Measurements from ENCODE around the gene COL7A1. TPM values are rescaled to one million over a fixed set of nuclear protein-coding genes. Genes with fewer than 3 reads are reported as not detected.

Gene COL7A1
- total RNA-seq, 2 donors from 2014 or later: 6.1 to 6.3 TPM

DNA sequence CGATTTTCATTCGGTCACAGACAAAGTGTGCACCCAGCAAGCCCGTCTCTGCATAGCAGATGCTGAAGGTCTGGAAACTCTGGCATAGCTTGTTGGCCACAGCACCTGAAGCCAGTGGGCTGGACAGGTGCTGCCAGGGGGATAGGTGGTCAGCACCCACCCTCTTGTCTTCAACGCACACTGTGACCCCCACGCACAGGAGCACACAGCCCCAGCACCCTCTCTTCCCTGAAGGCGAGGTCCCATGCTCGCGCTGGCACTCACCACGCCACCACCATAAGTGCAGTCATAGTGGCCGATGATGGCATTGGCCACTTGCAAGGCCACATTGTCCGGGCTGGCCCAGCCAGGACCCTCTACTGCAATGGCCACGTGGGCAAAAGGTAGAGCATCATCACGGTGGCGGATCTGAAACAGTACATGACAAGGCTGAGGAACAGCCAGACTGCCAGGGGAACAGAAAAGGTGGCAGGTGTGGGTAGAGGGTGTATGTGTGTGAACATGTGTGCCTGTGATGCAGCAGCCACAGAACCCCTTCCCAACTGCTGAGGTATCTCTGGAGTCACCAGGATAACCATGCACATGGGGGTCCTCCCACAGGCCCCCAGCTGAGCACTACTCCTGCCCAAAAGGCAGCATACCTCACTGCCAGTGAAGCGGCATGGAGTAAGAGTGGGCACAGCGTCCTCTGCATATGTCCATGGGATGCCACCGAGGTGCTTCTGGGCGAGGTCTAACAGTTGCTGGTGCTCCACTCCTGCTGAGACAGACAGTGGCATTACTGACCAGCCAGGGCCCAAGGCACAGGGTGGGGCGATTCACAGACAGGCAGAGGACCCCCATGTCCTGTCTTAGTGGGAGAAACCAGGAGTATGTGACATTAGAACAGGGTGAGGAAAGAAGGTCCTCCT lies 5.8 kb upstream of the COL7A1 start:
- no peak for ATAC-seq (replicated peaks)
- peaks cover 74% of the 10 kb centered on the region for H3K36me3 Mint-ChIP-seq (ENCODE audit: low read depth)
- no peak overlapping the region for H3K27ac Mint-ChIP-seq
- peaks cover 3% of the 10 kb centered on the region for H3K4me1 Mint-ChIP-seq
- peaks cover 4% of the 10 kb centered on the region for H3K27me3 Mint-ChIP-seq
- no peaks in the 10 kb centered on the region for H3K9me3 Mint-ChIP-seq
- no peak overlapping the region for H3K4me3 Mint-ChIP-seq

DNA sequence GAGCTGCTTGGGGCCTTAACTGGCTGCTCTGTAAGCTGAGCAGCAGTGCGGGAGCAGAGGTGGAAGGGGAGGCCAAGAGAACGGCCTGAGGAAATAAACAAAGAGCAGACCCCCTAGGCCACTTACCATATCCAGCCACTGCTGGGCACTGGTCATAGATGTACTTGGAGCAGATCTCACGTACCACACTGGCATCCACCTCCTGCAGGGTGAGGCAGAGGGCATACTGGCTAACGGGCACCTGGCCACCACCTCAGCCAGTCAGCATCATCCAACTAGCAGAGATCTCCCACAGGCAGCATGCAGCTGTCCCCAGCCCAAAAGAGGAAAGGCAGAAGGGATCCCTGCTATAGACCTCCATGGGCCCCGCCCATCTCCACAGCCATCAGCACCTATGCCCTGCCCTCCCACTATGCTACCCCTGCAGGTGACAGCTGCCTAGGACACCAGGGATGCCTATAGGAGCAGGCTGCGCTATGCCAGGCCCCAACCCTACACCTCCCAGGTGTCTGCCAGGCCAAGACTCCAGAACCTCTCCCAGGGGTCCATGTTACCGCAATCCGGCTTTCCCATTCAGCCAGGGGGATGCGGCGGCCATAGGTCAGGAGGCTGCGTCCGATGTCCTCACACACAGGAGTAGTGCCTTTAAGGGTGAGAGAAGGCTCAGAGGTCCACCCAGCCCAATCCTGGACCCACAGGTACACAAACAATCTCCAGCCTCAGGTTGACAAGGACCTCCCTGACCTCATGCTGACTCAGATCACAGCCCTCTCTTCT lies 4.6 kb upstream of the COL7A1 start:
- Mint-ChIP-seq H3K36me3 (ENCODE audit: low read depth) (peaks cover 62% of the 10 kb centered on the region), H3K27ac (no peak overlapping the region), H3K4me1 (peaks cover 4% of the 10 kb centered on the region), H3K9me3 (no peaks in the 10 kb centered on the region), H3K4me3 (no peak overlapping the region), H3K27me3 (peaks cover 6% of the 10 kb centered on the region)
- ATAC-seq (replicated peaks): no peak

DNA sequence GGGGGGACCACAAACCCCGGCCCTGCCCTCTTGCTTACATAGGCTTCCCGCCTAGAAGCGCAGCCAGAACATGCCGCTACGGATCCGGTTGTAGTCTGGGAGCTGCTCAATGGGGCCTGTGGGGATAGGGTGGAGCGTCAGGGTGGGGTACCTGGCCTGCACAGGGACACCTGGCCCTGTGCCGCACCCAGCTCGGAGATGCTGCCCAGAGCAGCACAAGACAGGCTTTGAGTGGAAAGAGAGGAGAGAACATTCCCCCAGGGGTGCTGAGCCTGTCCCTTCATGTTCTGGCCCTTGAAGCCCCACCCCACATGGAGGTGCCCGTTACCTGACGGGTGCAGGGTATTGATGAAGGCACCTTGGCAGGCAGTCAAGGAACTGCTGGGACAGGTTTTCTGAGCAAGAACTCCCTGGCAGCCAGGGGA lies 4.0 kb upstream of the COL7A1 start:
- Mint-ChIP-seq H3K36me3 (ENCODE audit: low read depth) (peaks cover 56% of the 10 kb centered on the region), H3K27me3 (peaks cover 10% of the 10 kb centered on the region), H3K9me3 (no peaks in the 10 kb centered on the region), H3K4me1 (peaks cover 4% of the 10 kb centered on the region), H3K27ac (no peak overlapping the region), H3K4me3 (no peak overlapping the region)
- ATAC-seq (replicated peaks): no peak

DNA sequence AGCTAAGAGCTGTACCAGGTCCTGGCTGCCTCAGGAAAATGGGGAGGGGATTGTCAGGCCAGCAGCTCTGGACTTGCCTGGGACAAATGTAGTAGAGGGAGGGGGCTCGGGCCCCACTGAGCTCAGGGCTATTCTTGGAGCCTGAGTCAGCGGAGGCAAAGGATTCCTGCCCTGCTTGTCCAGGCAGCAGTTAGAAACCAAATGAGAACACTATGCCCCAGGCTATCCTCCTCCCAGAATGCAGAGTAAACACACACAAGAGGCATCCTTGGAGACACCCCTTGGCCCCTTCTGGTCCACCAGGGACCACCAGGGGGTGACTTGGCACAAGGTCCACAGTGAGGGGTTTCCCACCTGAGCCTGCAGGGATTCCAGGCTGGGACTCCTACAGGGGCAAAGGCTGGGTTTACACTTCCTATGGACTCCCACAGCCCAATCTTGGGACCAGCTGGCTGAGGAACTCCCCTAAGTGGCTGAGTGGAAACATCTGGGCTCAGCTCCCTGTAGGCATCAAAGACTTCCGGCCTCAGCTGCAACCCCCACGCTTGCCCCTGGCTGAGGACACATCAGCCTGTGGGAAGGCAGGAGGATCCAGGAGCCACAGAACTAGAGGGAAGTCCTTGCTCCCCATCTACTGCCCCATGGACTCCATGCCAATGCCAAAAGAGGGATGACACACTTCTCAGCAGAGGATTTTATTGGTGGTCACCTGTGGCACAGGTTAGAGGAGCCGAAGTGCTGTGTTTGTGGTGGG lies 3.4 kb upstream of the COL7A1 start:
- Mint-ChIP-seq H3K9me3 (no peaks in the 10 kb centered on the region), H3K4me3 (no peak overlapping the region), H3K4me1 (peaks cover 4% of the 10 kb centered on the region), H3K27ac (no peak overlapping the region), H3K27me3 (peaks cover 10% of the 10 kb centered on the region), H3K36me3 (ENCODE audit: low read depth) (peaks cover 50% of the 10 kb centered on the region)
- ATAC-seq (replicated peaks): no peak

DNA sequence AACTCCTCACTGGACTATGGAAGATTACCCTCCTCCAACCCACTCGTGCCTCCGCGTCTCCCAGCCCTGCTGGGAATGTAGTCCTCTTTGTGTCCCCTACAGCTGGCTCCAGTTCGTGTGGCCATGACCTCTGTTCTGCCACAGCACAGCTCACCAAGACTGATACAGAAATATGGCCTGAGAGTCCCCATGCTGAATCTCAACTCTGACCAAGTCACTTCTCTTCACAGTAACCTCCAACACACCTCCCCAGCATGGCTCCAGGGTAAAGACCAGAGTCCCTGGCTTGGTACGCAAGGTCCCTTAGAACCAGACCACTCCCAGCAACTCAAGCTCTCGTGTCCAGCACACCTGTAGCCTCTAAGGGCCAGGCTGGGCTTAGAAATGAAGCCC lies 2.3 kb upstream of the COL7A1 start:
- Mint-ChIP-seq H3K36me3 (ENCODE audit: low read depth) (peaks cover 39% of the 10 kb centered on the region), H3K27ac (no peak overlapping the region), H3K27me3 (peaks cover 15% of the 10 kb centered on the region), H3K9me3 (no peaks in the 10 kb centered on the region), H3K4me3 (no peak overlapping the region), H3K4me1 (peaks cover 4% of the 10 kb centered on the region)
- no peak for ATAC-seq (replicated peaks)

DNA sequence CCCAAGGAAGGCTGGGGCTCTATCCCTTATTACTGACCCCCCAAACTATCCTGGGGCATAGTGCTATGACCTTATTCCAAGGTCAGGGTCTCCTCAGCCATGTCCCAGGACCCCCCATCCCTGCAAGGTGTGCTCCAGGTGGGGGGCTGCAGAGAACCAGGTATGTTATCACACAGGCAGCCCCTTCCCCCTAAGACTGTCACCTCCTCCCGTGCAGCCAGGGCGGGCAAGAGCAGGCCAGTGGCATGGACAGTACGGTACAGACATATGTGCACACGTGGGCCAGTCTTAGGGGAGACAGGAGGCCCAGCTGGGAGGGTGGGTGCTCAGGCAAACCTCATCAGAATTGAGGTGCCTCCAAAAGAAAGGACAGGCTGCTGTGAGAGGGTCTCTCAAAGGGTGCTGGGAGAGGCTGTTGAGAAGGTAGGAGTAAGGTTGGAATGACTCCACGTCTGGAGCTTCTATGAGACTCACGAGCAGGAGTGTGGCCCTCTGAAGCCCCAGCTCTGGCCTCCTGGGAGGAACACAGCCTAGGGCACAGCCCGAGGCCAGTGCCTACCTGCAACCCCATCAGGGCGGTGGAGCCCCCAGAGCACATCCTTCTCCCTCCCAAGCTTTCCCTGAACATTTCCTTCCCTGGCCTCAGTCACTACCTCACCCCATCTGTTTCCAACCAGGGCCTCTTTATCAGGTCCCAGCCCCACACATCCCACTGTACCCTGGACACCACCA lies 1.7 kb upstream of the COL7A1 start:
- H3K36me3 Mint-ChIP-seq (ENCODE audit: low read depth): peaks cover 33% of the 10 kb centered on the region
- H3K4me1 Mint-ChIP-seq: peaks cover 4% of the 10 kb centered on the region
- H3K27me3 Mint-ChIP-seq: peaks cover 15% of the 10 kb centered on the region
- H3K27ac Mint-ChIP-seq: no peak overlapping the region
- no peak for ATAC-seq (replicated peaks)
- no peak overlapping the region for H3K4me3 Mint-ChIP-seq
- no peaks in the 10 kb centered on the region for H3K9me3 Mint-ChIP-seq

DNA sequence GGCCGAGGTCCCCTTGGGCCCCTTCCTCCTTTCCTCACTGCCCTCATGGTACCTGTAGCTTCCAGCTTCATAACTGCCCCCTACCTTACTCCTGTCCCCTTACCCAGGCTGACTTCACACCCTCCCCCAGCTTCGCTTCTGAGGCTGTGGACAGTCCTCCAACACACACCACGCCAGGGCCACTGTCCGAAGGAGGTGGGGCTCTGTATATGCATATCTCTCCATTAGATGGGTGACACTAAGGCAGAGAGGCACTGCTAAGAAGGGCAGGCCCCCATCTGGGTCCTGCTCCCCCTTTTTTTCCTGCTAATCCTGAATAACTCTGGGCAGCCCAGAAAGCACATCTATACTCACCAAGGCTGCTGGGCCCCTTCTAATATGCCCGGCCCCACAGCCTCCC lies 1.0 kb upstream of the COL7A1 start:
- H3K27ac Mint-ChIP-seq: peak overlapping the region; percentile 4

DNA sequence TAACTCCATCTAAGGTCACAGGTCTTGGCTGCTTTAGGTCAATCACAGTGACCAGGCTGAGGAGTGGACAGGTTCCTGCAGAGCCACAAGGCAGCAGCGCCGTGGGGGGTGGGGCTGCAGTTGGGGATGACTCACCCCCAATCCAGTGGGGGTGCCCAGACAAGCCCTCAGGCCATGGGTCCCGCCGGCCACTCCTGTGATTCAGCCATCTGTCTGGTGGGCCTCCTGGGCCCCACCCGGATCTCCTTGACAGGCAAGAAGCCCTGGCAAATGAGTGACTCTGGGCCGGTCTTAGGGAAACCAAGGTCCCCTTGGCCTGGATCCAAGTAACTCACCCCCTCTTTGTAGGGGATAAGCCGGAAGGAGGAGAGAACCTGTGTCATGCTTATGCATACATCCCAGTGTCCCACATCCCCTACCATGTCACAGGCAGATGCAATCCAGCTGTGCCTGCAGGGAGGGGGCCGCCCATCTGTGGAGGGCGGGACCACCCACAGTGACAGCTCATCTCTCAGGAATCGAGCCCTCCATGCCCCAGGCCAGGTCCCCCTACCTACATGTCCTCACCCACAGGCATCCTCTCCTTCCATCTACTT lies 495 bp upstream of the COL7A1 start:
- Mint-ChIP-seq H3K27me3 (peaks cover 20% of the 10 kb centered on the region), H3K9me3 (no peaks in the 10 kb centered on the region), H3K36me3 (ENCODE audit: low read depth) (peaks cover 21% of the 10 kb centered on the region), H3K4me1 (peaks cover 10% of the 10 kb centered on the region), H3K4me3 (no peak overlapping the region), H3K27ac (peak overlapping the region; percentile 4)
- no peak for ATAC-seq (replicated peaks)

More for the DNA sequence above, 1.0 kb upstream of the COL7A1 start:
- no peak overlapping the region for H3K4me3 Mint-ChIP-seq
- H3K36me3 Mint-ChIP-seq (ENCODE audit: low read depth): peaks cover 26% of the 10 kb centered on the region
- H3K9me3 Mint-ChIP-seq: no peaks in the 10 kb centered on the region
- no peak for ATAC-seq (replicated peaks)
- H3K27me3 Mint-ChIP-seq: peaks cover 15% of the 10 kb centered on the region
- peaks cover 5% of the 10 kb centered on the region for H3K4me1 Mint-ChIP-seq

DNA sequence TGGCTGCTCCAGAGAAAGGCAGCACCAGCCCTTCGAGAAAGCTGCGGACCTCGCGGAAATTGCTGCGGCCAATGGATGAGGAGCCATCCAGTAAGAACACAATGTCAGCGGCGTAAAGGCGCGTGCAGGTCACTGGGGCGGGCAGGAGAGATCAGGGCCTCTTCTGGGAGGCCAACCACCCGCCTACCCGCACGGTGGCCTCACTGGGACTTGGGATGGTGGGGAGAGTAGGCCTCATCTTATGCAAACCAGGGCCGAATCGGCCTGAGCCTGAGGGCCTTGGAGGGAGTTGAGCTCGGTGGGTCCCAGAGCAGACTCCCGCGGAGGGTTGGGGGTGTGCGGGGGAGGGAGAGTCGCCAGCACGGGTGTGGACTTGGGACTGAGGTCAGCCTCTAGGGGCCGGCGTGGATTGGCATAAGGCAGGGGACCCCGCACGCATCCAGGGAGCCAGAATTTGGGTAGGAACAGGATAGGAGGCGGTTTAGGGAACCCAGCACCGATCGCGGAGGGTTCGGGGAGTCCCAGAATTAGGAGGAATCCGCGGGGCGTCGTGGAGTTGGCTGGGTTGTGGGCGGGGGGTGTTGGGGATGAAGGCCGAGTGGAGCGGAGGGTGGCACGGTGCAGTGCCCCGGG lies 596 bp downstream of the COL7A1 start:
- no peaks in the 10 kb centered on the region for H3K9me3 Mint-ChIP-seq
- peaks cover 10% of the 10 kb centered on the region for H3K36me3 Mint-ChIP-seq (ENCODE audit: low read depth)
- no peak overlapping the region for H3K27ac Mint-ChIP-seq
- no peak overlapping the region for H3K4me3 Mint-ChIP-seq
- no peak for ATAC-seq (replicated peaks)
- peaks cover 10% of the 10 kb centered on the region for H3K4me1 Mint-ChIP-seq
- H3K27me3 Mint-ChIP-seq: peaks cover 28% of the 10 kb centered on the region

DNA sequence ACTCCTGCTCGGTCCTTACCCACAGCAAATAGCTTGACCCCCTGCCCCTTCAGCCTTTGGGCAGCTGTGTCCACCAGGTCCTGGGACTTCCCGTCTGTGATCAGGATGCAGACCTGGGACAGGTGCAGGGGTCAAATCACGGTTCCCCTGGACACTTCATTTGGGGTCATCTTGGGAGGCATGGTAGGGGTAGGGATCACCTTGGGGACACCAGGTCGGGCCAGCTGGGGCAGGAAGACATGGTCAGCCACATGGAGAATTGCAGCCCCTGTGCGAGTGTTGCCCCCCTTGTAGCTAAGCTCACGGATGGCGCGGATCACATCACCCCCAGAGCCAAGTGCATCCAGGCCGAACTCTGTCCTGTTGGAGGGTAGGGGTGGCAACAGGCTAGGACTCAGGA lies 1.8 kb downstream of the COL7A1 start:
- Mint-ChIP-seq H3K9me3 (no peaks in the 10 kb centered on the region), H3K4me1 (peaks cover 10% of the 10 kb centered on the region), H3K4me3 (no peak overlapping the region), H3K27me3 (peaks cover 37% of the 10 kb centered on the region), H3K27ac (no peak overlapping the region), H3K36me3 (ENCODE audit: low read depth) (no peaks in the 10 kb centered on the region)
- ATAC-seq (replicated peaks): no peak

DNA sequence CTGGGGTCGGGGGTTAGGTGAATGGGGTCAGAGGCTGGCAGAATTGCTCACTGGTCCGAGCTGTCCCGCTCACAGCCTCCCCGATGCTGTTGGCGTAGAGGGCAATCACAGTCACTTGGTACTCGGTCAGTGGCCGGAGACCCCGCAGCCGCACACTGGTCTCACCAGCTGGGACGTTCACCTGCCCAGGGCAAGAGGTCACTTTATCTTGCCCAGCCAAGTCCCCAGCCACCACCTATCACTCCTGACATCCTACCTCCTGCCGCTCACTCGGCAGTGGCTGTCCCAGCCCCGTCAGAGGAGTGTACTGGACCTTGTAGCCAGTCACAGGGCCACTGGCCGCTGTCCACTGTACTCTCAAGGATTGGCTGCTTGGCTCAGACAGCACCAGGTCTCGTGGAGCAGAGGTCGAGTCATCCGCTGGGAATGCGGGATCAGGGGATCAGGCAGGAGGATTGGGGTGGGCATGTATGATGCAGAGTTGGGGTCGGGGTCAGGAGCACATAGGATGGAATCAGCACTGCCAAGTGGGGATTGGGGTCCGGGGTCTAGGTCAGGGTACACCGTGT lies 2.5 kb downstream of the COL7A1 start:
- peaks cover 10% of the 10 kb centered on the region for H3K4me1 Mint-ChIP-seq
- H3K9me3 Mint-ChIP-seq: no peaks in the 10 kb centered on the region
- peaks cover 37% of the 10 kb centered on the region for H3K27me3 Mint-ChIP-seq
- no peaks in the 10 kb centered on the region for H3K36me3 Mint-ChIP-seq (ENCODE audit: low read depth)
- no peak for ATAC-seq (replicated peaks)
- no peak overlapping the region for H3K27ac Mint-ChIP-seq
- H3K4me3 Mint-ChIP-seq: no peak overlapping the region

DNA sequence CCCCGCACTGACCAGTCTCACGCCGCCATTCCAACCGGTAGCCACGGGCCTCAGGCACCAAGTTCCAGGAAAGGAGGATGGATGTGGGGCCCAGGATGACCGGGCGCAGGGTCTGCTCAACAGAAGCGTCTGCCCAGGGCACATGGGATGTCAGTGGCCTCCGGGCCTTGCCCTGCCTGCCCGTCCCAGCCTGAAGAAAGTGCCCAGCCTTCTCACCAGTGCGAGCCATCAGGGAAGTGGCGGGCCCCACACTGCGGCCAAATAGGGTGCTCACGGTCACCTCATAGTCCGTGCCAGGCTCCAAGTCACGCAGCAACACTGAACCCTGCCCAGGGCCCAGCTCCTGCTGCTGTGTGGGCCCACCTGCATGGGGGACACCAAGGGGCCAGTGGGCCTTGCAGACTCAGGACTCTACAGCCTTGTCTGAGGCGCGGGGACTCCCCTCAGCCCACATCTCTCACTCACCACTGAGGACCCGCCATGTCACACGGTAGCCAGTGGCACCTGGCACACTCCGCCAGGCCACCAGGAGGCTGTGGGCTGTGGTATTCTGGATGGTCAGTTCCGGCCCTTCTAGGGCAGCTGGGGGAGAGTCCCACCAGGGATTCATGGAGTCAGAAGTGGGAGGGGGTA lies 3.1 kb downstream of the COL7A1 start:
- Mint-ChIP-seq H3K9me3 (no peaks in the 10 kb centered on the region), H3K4me3 (no peak overlapping the region), H3K27me3 (peaks cover 37% of the 10 kb centered on the region), H3K27ac (no peak overlapping the region), H3K36me3 (ENCODE audit: low read depth) (no peaks in the 10 kb centered on the region), H3K4me1 (peaks cover 10% of the 10 kb centered on the region)
- no peak for ATAC-seq (replicated peaks)

DNA sequence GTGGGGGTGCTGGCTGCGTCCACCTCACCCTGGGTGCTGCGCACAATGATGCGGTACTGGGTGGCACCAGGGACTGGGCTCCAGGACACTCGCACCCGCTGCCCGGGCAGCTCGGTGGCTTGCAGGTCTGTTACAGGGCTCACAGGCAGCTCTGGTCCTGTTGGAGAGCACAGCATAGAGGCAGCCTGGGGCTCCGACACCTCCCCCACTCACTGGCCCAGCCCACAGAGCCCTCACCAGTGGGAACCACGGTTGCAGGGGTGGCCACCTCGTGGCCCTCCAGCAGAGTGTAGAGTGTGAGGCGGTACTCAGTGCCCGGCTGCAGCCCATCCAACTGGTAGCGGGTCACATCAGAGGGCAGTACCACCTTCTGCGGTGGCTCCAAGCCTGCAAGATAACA lies 3.7 kb downstream of the COL7A1 start:
- no peak overlapping the region for H3K27ac Mint-ChIP-seq
- H3K4me3 Mint-ChIP-seq: no peak overlapping the region
- no peaks in the 10 kb centered on the region for H3K9me3 Mint-ChIP-seq
- peaks cover 10% of the 10 kb centered on the region for H3K4me1 Mint-ChIP-seq
- ATAC-seq (replicated peaks): no peak
- H3K27me3 Mint-ChIP-seq: peaks cover 39% of the 10 kb centered on the region
- H3K36me3 Mint-ChIP-seq (ENCODE audit: low read depth): no peaks in the 10 kb centered on the region

Measured in activated T-helper 17 cell treated with anti-CD3 and anti-CD28 coated beads, Interleukin-2, amount 50 U/mL, for 72 hours (primary cell).